Fibroblast of pulmonary artery (primary cell): ENCODE results near the gene B9D1.

Experiments
- DNase-seq: peaks from one replicate; pipeline ENCODE4 v3.0.0-alpha.2; 2010; ENCODE audit warnings: low read depth
- H3K4me3 ChIP-seq: replicated peaks from 2 replicates; pipeline ENCODE4 v1.5.1; 2011; ENCODE audit warnings: low read depth, mild to moderate bottlenecking, control low read depth, low read length, moderate library complexity
- TF ChIP-seq, protein P1 (sequence below): IDR thresholded peaks from 2 replicates; pipeline ENCODE4 v1.5.1; 2011; ENCODE audit warnings: mild to moderate bottlenecking, control low read depth, low read length, inconsistent platforms; ENCODE audit errors: missing control alignments

B9D1 gene

DNA sequence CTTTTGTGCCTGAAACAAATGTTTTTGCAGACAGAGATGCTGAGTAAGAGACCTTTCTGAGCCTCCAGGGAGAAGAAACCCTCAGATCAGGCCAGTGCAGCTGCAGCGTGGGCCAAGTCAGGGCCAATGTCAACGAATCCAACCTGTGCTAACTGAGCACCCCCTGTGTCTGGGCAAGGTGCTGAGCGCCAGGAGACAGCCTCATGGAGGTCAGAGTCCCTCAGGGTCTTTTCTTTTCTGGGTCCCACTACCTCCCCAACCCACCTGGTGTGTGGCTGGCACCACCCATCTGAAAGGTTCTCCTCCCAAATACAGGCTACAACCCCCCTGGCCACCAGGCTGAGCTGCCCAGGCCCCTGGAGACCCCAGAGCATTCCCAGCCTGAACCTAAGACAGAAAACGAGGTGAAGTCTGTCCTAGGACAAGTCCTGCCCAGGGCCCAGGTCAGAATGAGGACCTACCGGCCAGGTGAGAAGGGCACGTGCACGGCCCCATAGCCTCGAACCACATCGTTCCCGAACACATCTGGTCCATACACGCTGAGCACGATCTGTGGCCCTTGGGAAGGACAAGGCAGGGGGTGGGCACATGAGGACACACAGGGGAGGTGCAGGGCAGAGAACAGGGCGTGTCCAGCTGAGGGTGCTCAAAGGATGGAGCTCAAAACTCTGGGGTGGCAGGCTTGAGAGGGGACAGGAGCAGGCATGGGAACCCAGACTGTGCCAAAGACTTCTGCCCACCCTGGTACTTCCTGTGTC is 15.0 kb downstream of the B9D1 start:
- TF ChIP-seq, protein P1, sequence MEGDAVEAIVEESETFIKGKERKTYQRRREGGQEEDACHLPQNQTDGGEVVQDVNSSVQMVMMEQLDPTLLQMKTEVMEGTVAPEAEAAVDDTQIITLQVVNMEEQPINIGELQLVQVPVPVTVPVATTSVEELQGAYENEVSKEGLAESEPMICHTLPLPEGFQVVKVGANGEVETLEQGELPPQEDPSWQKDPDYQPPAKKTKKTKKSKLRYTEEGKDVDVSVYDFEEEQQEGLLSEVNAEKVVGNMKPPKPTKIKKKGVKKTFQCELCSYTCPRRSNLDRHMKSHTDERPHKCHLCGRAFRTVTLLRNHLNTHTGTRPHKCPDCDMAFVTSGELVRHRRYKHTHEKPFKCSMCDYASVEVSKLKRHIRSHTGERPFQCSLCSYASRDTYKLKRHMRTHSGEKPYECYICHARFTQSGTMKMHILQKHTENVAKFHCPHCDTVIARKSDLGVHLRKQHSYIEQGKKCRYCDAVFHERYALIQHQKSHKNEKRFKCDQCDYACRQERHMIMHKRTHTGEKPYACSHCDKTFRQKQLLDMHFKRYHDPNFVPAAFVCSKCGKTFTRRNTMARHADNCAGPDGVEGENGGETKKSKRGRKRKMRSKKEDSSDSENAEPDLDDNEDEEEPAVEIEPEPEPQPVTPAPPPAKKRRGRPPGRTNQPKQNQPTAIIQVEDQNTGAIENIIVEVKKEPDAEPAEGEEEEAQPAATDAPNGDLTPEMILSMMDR = no peak
- no peak overlapping the region for H3K4me3 ChIP-seq
- DNase-seq = no peak

DNA sequence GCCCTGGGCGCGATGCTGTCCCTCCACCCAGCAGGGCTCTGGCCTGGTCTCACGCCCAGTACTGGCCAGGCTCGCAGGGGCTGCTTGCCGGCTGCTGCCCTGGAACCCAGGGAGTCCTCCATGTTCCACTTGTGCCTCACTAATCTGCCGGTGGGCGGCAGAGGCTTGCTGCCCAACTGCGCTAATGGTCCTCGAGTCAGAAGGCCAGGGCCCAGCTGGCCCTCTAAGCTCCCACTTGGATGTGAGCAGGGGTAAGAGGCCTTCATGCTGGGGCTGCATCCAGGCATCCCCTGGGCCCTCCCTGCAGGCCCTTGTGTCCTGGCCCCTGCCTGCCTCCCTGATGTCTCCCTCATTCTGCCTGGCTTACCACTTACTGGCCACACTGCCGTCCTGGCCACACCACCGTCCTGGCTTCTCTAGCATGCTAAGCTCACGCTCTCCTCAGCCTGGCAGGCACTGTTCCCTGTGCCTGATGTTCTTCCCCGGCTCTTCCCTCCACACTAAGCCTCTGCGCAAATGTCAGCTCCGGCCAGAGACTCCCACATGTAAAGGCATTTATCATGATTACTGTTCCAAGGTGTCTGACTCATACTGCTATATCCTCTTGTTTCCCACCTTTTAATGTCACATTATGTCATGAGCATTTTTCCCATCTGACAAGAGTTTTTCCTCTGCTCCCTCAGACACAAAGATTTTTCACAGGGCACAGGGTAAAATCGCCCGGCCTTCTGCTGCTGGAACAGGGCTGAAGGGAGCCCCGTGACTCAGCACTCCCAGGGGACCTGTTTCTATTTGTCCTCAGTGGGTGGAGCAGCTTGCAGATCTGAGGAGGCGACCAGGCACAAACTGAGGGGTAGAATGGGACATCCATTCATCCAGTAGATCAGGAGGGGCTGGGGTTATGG is 15.9 kb downstream of the B9D1 start:
- TF ChIP-seq, protein P1 = no peak
- no peak overlapping the region for H3K4me3 ChIP-seq

DNA sequence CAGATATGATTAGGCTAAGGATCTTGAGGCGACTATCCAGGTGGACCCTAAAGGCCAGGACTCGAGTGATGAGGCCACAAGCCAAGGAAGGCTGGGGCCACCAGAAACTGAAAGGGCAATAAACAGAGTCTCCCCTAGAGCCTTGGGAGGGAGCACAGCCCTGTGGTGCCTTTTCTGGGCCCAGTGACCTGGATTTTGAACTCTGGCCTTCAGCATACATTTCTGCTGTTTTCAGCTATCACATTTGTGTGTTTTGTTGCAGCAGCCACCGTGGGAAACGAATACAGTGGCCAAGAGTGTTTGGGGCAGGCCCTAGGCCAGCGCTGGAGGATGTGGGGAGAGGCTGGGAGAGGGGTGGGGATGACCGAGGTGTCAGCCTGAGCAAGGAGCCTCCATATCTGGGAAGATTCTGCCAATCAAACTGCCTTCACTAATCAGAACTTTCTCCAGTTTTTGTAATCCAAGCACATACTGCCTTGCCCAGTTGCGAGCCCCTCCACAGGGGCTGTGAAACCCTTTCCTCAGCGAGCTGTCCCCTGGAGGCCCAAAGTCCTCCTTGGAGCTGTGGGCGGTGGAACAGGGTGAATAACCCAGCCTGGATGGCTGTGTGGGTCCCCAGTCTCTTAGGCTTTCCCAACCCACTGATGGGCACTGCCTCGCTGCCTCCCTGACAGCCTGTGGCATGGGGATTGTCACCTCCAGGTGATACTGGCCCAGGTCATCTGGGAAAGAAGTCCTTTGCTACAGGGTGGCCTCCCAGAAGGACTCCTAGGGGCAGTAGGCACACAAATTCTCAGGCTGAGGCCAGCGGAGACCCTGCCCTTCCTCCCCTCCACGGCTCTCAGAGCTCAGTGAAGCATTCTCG is 16.8 kb downstream of the B9D1 start:
- H3K4me3 ChIP-seq = no peak overlapping the region
- TF ChIP-seq, protein P1 = no peak
- no peak for DNase-seq

More for the DNA sequence above, 15.9 kb downstream of the B9D1 start:
- peak; percentile 92 for DNase-seq

DNA sequence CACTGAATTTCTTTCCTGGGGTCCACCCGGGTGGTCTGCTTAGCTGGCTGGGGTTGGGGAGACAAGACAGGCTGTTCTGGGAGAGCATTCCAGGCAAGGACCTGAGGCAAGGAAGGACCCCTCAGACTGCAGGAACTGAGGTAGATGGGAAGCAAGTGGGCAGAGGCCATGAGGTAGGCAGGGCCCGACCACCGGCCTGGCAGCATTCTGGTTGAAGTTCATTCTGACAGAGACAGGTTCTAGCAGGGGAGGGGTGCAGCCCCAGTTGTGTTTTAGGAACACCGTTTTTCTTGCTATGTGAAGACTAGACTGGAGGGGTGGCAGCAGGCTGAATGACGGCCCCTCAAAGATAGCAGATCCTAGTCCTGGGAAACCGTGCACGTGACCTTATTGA is 17.5 kb downstream of the B9D1 start:
- no peak for DNase-seq
- H3K4me3 ChIP-seq = no peak overlapping the region
- TF ChIP-seq, protein P1 = no peak

- H3K4me3 ChIP-seq = no peak overlapping the region
- TF ChIP-seq, protein P1 = no peak
- DNase-seq = no peak
These were observed 18.0 kb downstream of the B9D1 start for GRCh38 chr17:19344311-19345066.

GRCh38 chr17:19343671-19344151 is 18.8 kb downstream of the B9D1 start:
- DNase-seq = no peak
- TF ChIP-seq, protein P1 = no peak
- no peak overlapping the region for H3K4me3 ChIP-seq
